Inflammatory macrophage treated with lipopolysaccharide for 4 hours (primary cell): ENCODE measurements around the gene BCL11B.

Experiments
- DNase-seq: peaks from one replicate; pipeline ENCODE4 v3.0.0-alpha.2; 2020

Gene BCL11B

GRCh38 chr14:99252940-99253868, 18.8 kb downstream of the BCL11B start:
- no peak for DNase-seq

- no peak for DNase-seq
Measured at GRCh38 chr14:99252443-99252939, 19.5 kb downstream of the BCL11B start.

GRCh38 chr14:99251721-99252120, 20.3 kb downstream of the BCL11B start:
- DNase-seq, result no peak

GRCh38 chr14:99250636-99251208, 21.3 kb downstream of the BCL11B start:
- no peak for DNase-seq

- no peak for DNase-seq
Measured at GRCh38 chr14:99249389-99249788, 22.6 kb downstream of the BCL11B start.

GRCh38 chr14:99248761-99249171, 23.2 kb downstream of the BCL11B start:
- DNase-seq, result no peak

GRCh38 chr14:99247772-99248171, 24.2 kb downstream of the BCL11B start:
- no peak for DNase-seq

DNA sequence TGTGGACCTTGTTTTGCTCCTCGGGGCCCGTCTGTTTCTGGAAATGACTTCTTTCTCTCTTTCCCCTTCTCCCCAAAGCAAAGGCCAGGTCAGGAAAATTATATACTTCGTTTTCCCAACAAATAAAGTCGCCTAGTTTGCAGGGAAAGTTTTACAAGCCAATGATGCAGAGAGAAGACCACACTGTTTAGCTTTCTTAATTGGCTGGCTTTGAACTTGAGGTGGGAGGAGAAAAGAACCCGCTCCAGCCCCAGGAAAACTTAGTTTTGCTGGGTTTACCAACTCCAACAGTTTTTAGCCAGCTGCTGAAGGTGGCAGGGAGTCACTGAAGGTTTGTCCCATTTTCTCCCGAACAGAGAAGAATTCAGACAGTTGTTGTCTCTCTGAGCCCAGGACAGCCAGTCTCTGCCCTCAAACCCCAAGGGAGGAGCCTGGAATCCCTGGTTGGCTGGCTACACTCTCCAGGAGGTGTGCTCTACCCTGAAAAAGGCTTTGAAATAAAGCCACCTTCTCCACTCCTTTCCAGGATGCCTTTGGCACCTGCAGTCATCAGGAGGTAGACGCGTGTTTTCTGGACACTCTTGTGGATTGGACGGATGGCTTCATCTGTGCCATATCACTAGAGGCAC, 24.8 kb downstream of the BCL11B start:
- DNase-seq, result no peak

- DNase-seq, result no peak
Measured at GRCh38 chr14:99246536-99247097, 25.4 kb downstream of the BCL11B start.

DNA sequence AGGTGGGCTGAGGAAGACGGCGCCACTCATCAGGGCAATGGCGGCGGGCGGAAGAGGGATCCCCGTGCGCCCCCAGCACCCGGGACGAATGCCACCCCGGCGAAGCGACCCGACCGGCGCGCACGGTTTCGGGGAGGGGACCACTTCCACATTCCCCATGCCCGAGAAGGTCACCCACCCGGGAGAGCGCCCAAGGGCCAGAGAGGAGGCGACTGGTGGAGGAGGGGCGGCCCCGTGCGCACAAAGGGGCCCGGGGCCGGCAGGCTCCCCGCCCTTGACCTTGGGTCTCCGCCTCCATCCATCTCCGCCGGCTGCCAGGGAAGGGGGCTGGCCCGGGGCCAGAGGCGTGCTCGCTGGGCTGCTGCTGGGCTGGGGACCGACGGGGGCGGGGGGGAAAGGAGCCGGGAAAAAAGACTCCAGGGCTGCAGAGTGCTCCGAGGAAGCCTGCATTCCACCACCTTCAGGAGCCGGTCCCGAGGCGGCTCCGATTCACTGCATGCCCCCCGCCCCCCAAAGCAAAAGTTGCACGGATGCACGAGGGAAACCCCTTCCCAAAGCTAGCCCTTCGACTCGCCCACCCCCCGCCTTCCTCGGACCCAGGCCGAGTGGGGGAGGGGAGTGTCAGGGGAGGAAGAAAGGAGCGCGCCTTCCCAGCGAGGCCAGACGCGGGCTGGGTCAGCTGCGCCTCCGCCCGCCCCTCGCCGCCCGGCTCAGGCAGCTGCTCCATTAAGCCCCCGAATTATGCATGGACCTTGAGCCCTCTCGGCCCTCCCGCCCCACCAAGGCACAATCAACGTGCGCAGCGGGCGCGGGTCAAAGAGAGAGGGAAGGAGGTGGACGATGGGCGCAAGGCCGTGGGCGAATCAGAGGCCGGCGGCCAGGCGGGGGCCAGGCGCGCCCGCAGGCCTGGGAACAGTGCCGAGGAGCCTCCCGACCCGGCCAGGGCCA, 26.2 kb downstream of the BCL11B start:
- no peak for DNase-seq

DNA sequence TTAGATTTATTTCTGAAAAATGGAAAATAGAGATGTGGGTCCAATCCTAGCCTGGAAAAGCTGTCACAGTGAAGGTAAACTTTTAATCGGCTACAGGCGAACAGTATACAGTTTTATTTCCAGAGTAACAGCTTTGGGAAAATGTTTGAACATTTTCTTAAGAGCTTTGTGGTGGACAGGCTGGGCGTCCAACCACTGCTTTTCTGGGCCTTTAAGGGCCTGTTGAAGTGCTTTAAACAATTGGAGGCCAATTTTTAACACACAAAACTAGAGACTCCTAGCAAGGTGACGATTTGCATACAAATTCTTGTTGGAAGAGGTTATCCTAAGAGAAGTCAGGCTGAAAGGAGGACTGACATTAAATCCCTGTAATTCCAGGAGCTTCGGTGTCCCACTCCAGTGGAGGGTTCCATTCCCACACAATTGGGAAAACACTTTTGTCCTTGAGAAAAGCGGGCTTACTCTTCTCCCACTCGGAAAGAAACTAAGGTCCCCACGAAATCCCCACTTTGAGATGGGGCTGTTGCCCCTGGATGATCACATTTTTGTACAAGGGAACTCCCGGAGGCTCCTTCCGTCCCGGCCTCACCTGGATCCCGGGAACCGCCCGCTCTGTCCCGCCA, 26.9 kb downstream of the BCL11B start:
- DNase-seq, result no peak

- DNase-seq, result no peak
Measured at GRCh38 chr14:99244367-99244901, 27.6 kb downstream of the BCL11B start.

DNA sequence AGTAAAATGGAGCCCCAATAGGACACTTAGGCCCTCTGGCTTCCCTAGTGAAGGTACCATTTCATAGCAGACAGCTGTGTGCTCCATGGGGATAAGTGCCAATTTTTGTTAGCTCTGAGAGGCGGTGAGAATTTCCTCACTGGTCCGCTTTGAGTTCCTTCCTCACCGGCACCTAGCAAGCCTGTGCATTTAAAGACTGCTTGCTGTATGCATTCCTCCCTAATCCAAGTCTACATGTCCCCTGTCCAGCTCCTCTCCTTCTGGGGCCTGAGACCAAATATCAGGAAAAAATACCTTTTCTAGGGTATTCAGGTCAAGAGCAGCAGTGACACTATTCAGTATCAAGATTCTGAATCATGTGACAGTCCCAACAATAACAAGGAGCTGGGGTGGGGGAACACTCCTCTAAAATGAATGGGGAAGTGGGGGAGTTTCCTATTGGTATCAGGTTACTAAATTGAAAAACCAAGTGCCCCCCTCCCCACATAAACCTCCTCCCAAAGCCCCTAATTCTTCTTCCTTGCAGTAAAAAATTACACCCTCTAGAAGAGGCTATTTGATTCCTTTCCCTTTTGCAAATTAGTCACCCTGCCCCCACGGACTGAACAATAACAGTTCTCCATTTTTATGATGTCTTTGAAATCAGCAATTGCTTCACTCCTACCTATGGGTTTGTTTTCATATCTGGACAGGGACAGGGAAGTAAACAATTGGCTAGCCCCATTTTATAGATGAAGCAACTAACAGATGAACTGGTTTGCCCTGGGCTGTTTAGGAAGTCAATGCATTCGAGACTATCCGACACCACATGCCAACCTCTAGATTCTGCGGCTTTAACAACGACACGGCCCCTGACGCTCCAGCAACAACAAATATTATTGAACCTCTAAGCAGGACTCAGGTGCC, 28.9 kb downstream of the BCL11B start:
- no peak for DNase-seq

GRCh38 chr14:99242238-99242637, 29.8 kb downstream of the BCL11B start:
- no peak for DNase-seq

DNA sequence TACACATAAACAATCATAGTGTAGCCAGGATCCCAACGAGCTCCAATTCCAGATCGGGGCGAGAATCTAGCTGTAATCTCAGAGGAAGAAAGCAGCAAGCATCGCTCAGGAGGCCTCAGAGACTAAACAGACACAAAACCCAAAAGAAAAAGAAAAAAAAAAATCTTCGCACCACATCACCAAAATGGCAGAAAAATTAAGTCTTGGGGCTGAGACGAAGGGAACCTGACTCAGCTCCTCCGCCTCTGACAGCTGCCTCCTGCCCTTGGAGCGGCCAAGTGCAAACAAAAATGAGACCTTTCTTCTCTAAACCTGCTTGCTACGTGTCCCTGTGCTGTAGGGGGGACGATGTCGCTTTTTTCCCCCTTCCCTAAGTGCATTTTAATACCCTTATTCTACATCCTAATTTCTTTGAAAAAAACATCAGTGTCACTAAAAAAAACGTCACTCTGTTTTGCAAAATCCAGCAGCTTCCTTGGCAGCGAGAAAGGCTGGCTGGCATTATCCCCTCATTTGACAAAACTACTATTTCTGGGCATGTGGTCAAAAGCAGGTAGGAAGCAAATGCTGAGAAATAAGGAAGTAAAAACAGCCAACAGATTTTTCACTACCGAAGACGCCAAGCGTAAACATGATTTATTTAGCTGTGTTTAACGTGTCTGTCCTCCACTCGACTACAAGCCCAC, 30.5 kb downstream of the BCL11B start:
- no peak for DNase-seq

DNA sequence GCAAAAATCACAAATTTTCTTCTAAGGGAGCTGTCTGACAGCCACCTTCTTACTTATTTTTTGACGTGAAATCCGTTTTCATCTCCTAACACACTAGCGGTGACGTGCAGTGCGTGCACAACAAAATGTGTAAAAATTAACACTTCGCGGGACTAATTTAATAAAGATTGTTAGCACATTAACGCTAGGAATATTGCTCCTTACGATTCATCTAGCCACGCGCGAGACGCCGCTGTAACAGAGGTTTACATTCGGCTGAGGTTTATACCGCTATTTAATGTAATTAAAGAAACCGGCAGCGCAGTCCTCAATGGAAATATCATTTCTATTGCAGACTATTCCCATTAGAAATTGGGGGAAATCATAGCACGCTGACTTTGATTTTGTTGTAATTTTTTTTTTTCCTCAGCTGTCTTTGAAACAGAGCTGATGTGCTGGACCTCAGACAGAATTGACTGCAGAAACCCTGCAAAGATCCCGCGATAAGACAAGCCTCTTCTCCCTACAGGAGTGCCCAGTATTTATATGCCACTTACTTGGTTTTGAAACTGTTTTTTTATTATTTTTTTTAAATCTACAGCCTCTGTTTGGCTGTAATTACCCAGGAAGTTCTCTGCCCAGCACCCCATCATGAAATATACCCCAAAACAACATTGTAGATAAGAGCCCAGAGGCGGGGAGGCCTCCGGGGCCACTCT, 31.2 kb downstream of the BCL11B start:
- no peak for DNase-seq

DNA sequence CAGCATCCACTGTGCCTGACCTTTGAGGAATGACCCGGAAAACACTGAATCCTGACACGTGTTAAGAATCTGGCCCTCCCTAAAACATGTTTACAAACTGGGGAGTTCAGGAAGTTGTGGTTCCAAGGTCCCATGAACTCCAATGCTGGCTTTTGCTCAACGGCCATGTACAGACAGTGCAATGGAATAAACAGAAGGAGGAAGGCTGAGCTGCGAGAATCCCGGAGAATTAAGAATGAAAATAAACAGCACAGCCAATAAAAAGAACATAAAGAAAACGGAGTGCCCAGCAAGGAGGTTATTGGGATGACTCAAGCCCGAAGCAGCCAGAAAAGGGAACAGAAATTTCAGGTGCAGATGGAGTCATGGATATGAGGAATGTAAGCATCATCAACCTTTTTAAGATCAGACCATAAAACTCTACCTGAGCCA, 32.3 kb downstream of the BCL11B start:
- no peak for DNase-seq

DNA sequence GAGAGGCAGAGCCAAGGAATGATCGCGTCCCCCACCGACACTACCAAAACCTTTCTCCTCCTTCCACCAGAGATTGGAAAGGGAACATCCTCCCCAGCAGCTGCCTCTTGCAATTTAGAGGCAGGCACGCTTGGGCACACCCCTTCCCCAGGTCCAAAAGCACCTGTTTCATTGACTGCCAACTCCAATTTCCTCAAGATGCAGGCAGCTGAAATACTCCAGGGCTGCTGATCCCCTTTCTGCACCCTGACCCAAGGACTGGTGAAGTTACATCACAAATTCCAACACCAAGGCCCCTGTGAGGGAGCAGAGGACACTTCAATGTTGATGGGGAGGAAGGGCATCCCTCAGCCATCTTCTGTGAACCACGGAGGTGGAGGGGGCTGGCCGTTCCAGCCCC, 33.8 kb downstream of the BCL11B start:
- no peak for DNase-seq

DNA sequence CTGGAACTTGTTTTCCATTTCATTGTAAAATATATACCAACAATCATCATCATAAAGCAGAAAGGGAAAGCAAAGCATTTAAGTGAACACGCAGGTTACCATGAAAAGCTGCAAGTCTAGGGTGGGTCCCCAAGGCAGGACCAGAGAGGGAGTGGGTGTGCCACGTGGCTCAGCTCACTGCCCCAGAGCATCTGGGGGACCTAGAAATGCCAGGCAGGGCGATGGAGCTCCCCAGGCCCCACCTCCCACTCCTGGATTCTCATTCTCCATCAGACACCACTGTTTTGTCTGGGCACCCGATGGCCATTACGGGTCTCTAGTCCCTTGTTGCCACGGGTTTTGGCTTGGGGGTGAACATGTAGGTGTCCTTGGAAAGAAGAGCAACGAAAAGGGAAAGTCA, 34.7 kb downstream of the BCL11B start:
- DNase-seq, result no peak
